Parathyroid adenoma (tissue), 2 donors: ENCODE results near the gene ZNF853.
A peak's percentile ranks its signal among the peaks of the same experiment; 100 is the strongest.

Experiments used
- H2AFZ ChIP-seq: fragments of 300-600 bp; sonication (generic); one replicate; pipeline ENCODE4 v1.7.0; 2017; ENCODE audit warnings: antibody characterized with exemption, mild to moderate bottlenecking
- H3K27ac ChIP-seq: fragments of 300-600 bp; sonication (generic); one replicate; pipeline ENCODE4 v1.7.0; 2017
- H3K27me3 ChIP-seq: fragments of 300-600 bp; sonication (generic); one replicate; pipeline ENCODE4 v1.7.0; 2017; ENCODE audit warnings: low read length; ENCODE audit not compliant: control insufficient read depth, insufficient read depth
- H3K36me3 ChIP-seq: fragments of 300-600 bp; sonication (generic); one replicate; pipeline ENCODE4 v1.7.0; 2017; ENCODE audit warnings: low read length; ENCODE audit not compliant: control insufficient read depth, insufficient read depth
- H3K4me1 ChIP-seq: fragments of 300-600 bp; sonication (generic); one replicate; pipeline ENCODE4 v1.7.0; 2017; ENCODE audit warnings: control low read depth
- H3K4me2 ChIP-seq: fragments of 300-600 bp; sonication (generic); one replicate; pipeline ENCODE4 v1.7.0; 2017; ENCODE audit warnings: low read length
- H3K4me3 ChIP-seq: fragments of 300-600 bp; sonication (generic); one replicate; pipeline ENCODE4 v1.7.0; 2017; ENCODE audit warnings: low read depth, low read length
- H3K79me2 ChIP-seq: fragments of 300-600 bp; sonication (generic); one replicate; pipeline ENCODE4 v1.7.0; 2017; ENCODE audit warnings: control low read depth
- H3K9ac ChIP-seq: fragments of 300-600 bp; sonication (generic); one replicate; pipeline ENCODE4 v1.7.0; 2017; ENCODE audit warnings: mild to moderate bottlenecking
- H3K9me3 ChIP-seq: fragments of 300-600 bp; sonication (generic); one replicate; pipeline ENCODE4 v1.7.0; 2017; ENCODE audit warnings: low read length; ENCODE audit not compliant: control insufficient read depth
- CTCF ChIP-seq: fragments of 300-600 bp; sonication (generic); IDR thresholded peaks from one replicate; pipeline ENCODE4 v1.7.0; 2017; ENCODE audit warnings: antibody characterized with exemption, mild to moderate bottlenecking
- donor health status: primary hyperparathyroidism.

The ZNF853 gene

GRCh38 chr7:6589829-6590644 lies 25.4 kb upstream of the ZNF853 start, which contains the start of gene INTS15:
TSS of gene INTS15 (plus strand) at chr7:6590021. CDS start at chr7:6590284, 263 bp downstream.
- H3K36me3 ChIP-seq = no peaks in the 10 kb centered on the region
- H3K27ac ChIP-seq = peak within 1 kb of the TSS; percentile 45
- H3K4me1 ChIP-seq = peaks cover 3% of the 10 kb centered on the region
- no peaks in the 10 kb centered on the region for H3K9me3 ChIP-seq
- peak within 1 kb of the TSS; percentile 100 for H3K4me2 ChIP-seq
- peak within 1 kb of the TSS; percentile 92 for H2AFZ ChIP-seq
- peak; percentile 51 for TF ChIP-seq CTCF
- H3K4me3 ChIP-seq = peak within 1 kb of the TSS; percentile 89
- peaks cover 3% of the 10 kb centered on the region for H3K79me2 ChIP-seq
- no peak within 1 kb of the TSS for H3K9ac ChIP-seq
- H3K27me3 ChIP-seq = no peaks in the 10 kb centered on the region

- Histone ChIP-seq H2AFZ (peak overlapping the region; percentile 92), H3K36me3 (no peaks in the 10 kb centered on the region), H3K4me1 (peaks cover 3% of the 10 kb centered on the region), H3K27ac (peak overlapping the region; percentile 45), H3K4me3 (peak overlapping the region; percentile 89), H3K4me2 (peak overlapping the region; percentile 100), H3K27me3 (no peaks in the 10 kb centered on the region), H3K9me3 (no peaks in the 10 kb centered on the region), H3K9ac (no peak overlapping the region), H3K79me2 (peaks cover 8% of the 10 kb centered on the region)
- no peak for TF ChIP-seq CTCF
Observed at GRCh38 chr7:6590645-6591110, 24.7 kb upstream of the ZNF853 start.

GRCh38 chr7:6600093-6600492 lies 15.3 kb upstream of the ZNF853 start:
- Histone ChIP-seq H3K36me3 (no peaks in the 10 kb centered on the region), H3K9me3 (no peaks in the 10 kb centered on the region), H3K27ac (no peak overlapping the region), H3K27me3 (no peaks in the 10 kb centered on the region), H3K79me2 (peaks cover 17% of the 10 kb centered on the region), H3K9ac (no peak overlapping the region), H3K4me2 (no peak overlapping the region), H3K4me1 (no peaks in the 10 kb centered on the region), H2AFZ (no peak overlapping the region), H3K4me3 (no peak overlapping the region)
- no peak for TF ChIP-seq CTCF

GRCh38 chr7:6604458-6604857 lies 11.0 kb upstream of the ZNF853 start:
- Histone ChIP-seq H3K9me3 (no peaks in the 10 kb centered on the region), H3K4me1 (no peaks in the 10 kb centered on the region), H3K36me3 (no peaks in the 10 kb centered on the region), H3K4me2 (no peak overlapping the region), H3K79me2 (peaks cover 5% of the 10 kb centered on the region), H3K4me3 (no peak overlapping the region), H2AFZ (no peak overlapping the region), H3K9ac (no peak overlapping the region), H3K27me3 (no peaks in the 10 kb centered on the region), H3K27ac (no peak overlapping the region)
- no peak for TF ChIP-seq CTCF
